MM.1S (cell line): ENCODE results near the gene TNRC18.
"Not testable (repeated sequence)": the region's sequence is repeated elsewhere in the genome, so short reads cannot be mapped to it uniquely, and the experiment has no call there.

Experiments used
- CTCF ChIP-seq: fragments of 300-600 bp; sonication (generic); IDR thresholded peaks from 2 replicates; pipeline ENCODE4 v1.5.1; 2016; ENCODE audit warnings: antibody characterized with exemption, low read length, mixed read lengths
- EZH2 ChIP-seq: fragments of 300-600 bp; sonication (generic); optimal IDR thresholded peaks from 2 replicates; pipeline ENCODE3; 2017; ENCODE audit warnings: low read depth, mild to moderate bottlenecking, antibody characterized with exemption, low read length, mixed read lengths

GRCh38 chr7:5275510-5275909 is 148.1 kb downstream of the TNRC18 start:
- TF ChIP-seq CTCF, EZH2: not testable (repeated sequence)
